H1 (cell line): ENCODE results near the gene CEP68. TPM values are rescaled to one million over a fixed set of nuclear protein-coding genes. Genes with fewer than 3 reads are reported as not detected.

Experiments used
- CTCF ChIA-PET: fragments of 300-600 bp; sonication (Branson Sonifier 250); formaldehyde crosslinking; loops from one replicate; lab custom pipeline; 2021; ENCODE audit not compliant: partially characterized antibody; lab: Charles Lee
- POLR2A ChIA-PET: fragments of 300-600 bp; sonication (Branson Sonifier 250); formaldehyde crosslinking; loops from one replicate; lab custom pipeline; 2021; ENCODE audit warnings: inconsistent platforms; ENCODE audit not compliant: partially characterized antibody; lab: Charles Lee
- DNase-seq, 2 experiments: peaks; one replicate each; pipeline versions ENCODE4 v3.0.0 to v3.0.0-alpha.2; 2010 to 2022; ENCODE audit warnings: low spot score in 2 of 2, low read depth in 1 of 2, mixed read lengths in 1 of 2
- FAIRE-seq: peaks from 2 replicates; lab custom pipeline; 2011; peaks lifted over from hg19 to GRCh38; lab: Jason Lieb, UNC
- H2AFZ ChIP-seq: 2 replicates; pipeline ENCODE4 v1.8.1; 2012; ENCODE audit warnings: low read length, inconsistent platforms
- H2AK5ac ChIP-seq: 2 replicates; pipeline ENCODE4 v1.6.1; 2013; ENCODE audit warnings: low read depth, low read length
- H2BK120ac ChIP-seq: replicated peaks from 2 replicates; pipeline ENCODE3; 2013; ENCODE audit warnings: low read depth, low read length, inconsistent platforms
- H2BK12ac ChIP-seq: 2 replicates; pipeline ENCODE4 v1.6.1; 2013; ENCODE audit warnings: low read depth, low read length
- H2BK15ac ChIP-seq: 2 replicates; pipeline ENCODE4 v1.6.1; 2013; ENCODE audit warnings: low read length
- H2BK20ac ChIP-seq: 2 replicates; pipeline ENCODE4 v1.6.1; 2013; ENCODE audit warnings: low read length
- H2BK5ac ChIP-seq: 2 replicates; pipeline ENCODE4 v1.6.1; 2013; ENCODE audit warnings: low read depth, low read length
- H3K14ac ChIP-seq: 2 replicates; pipeline ENCODE4 v1.6.1; 2013; ENCODE audit warnings: inconsistent platforms; ENCODE audit not compliant: insufficient read length
- H3K18ac ChIP-seq: 2 replicates; pipeline ENCODE4 v1.6.1; 2013; ENCODE audit warnings: low read length; ENCODE audit errors: extremely low read depth
- H3K23ac ChIP-seq: 2 replicates; pipeline ENCODE4 v1.6.1; 2013; ENCODE audit warnings: inconsistent platforms; ENCODE audit not compliant: insufficient read length
- H3K23me2 ChIP-seq: 2 replicates; pipeline ENCODE4 v1.6.1; 2013; ENCODE audit warnings: low read depth, low read length
- H3K27ac ChIP-seq: 2 replicates; pipeline ENCODE4 v1.6.1; 2011; ENCODE audit warnings: low read depth, low read length, inconsistent platforms
- H3K27me3 ChIP-seq, 4 experiments: replicated peaks in 1 of 4; 1 replicate in 1 of 4; 2 replicates in 3 of 4; pipeline versions ENCODE4 v1.6.1 to v1.8.1; 2011 to 2013; ENCODE audit warnings: low read length in 3 of 4, mild to moderate bottlenecking in 3 of 4, inconsistent platforms in 2 of 4, mixed read lengths in 2 of 4, moderate library complexity in 1 of 4; ENCODE audit not compliant: control insufficient read depth in 3 of 4, insufficient read depth in 3 of 4; ENCODE audit errors: extremely low read depth in 1 of 4
- H3K36me3 ChIP-seq, 4 experiments: 2 replicates each; pipeline versions ENCODE4 v1.6.1 to v1.8.1; 2011 to 2013; ENCODE audit warnings: mild to moderate bottlenecking in 4 of 4, low read length in 3 of 4, moderate library complexity in 2 of 4, control low read depth in 1 of 4, inconsistent platforms in 1 of 4; ENCODE audit not compliant: insufficient read depth in 4 of 4, control insufficient read depth in 2 of 4
- H3K4ac ChIP-seq: replicated peaks from 2 replicates; pipeline ENCODE3; 2013; ENCODE audit warnings: low read length, low read depth, mixed read lengths, inconsistent platforms; ENCODE audit not compliant: insufficient read length
- H3K4me1 ChIP-seq, 4 experiments: replicated peaks in 1 of 4; 1 replicate in 1 of 4; 2 replicates in 3 of 4; pipeline versions ENCODE4 v1.6.1 to v1.8.1; 2011 to 2013; ENCODE audit warnings: low read length in 3 of 4, inconsistent platforms in 2 of 4, mixed read lengths in 1 of 4; ENCODE audit not compliant: insufficient read depth in 4 of 4, control insufficient read depth in 3 of 4
- H3K4me2 ChIP-seq, 2 experiments: 2 replicates each; pipeline versions ENCODE4 v1.6.1 to v1.8.1; 2011 to 2013; ENCODE audit warnings: low read depth in 2 of 2, low read length in 2 of 2, control low read depth in 1 of 2, inconsistent platforms in 1 of 2, mild to moderate bottlenecking in 1 of 2; ENCODE audit not compliant: insufficient read depth in 1 of 2
- H3K4me3 ChIP-seq, 4 experiments: fragments of 200-600, 300-600 bp in 1 of 4; sonication (generic), shearing (Covaris generic), sonication (Bioruptor Twin) in 1 of 4; 2 replicates each; pipeline versions ENCODE4 v1.5.1 to v1.8.1; 2011 to 2016; ENCODE audit warnings: low read length in 4 of 4, low read depth in 3 of 4, control low read depth in 2 of 4, inconsistent platforms in 2 of 4, mild to moderate bottlenecking in 2 of 4, mixed read lengths in 1 of 4, moderate library complexity in 1 of 4; ENCODE audit not compliant: insufficient read depth in 2 of 4; ENCODE audit errors: extremely low read depth in 1 of 4
- H3K56ac ChIP-seq: replicated peaks from 2 replicates; pipeline ENCODE3; 2013; ENCODE audit warnings: low read depth, mild to moderate bottlenecking, mixed read lengths, low read length, inconsistent platforms; ENCODE audit not compliant: insufficient read length
- H3K79me1 ChIP-seq: 2 replicates; pipeline ENCODE4 v1.6.1; 2013; ENCODE audit warnings: low read depth, low read length, control low read depth
- H3K79me2 ChIP-seq, 2 experiments: 2 replicates each; pipeline versions ENCODE4 v1.6.1 to v1.8.1; 2012 to 2013; ENCODE audit warnings: low read length in 2 of 2, mild to moderate bottlenecking in 2 of 2, inconsistent platforms in 1 of 2; ENCODE audit not compliant: insufficient read depth in 2 of 2, control insufficient read depth in 1 of 2
- H3K9ac ChIP-seq, 4 experiments: replicated peaks in 1 of 4; 1 replicate in 1 of 4; 2 replicates in 3 of 4; pipeline versions ENCODE4 v1.6.1 to v1.8.1; 2011 to 2013; ENCODE audit warnings: low read depth in 3 of 4, low read length in 3 of 4, control low read depth in 2 of 4, mild to moderate bottlenecking in 2 of 4, moderate library complexity in 2 of 4, inconsistent platforms in 1 of 4; ENCODE audit errors: extremely low read depth in 1 of 4
- H3K9me3 ChIP-seq, 2 experiments: 2 replicates each; pipeline versions ENCODE4 v1.6.1 to v1.8.1; 2012 to 2013; ENCODE audit warnings: mild to moderate bottlenecking in 2 of 2, moderate library complexity in 2 of 2, control low read depth in 1 of 2, inconsistent platforms in 1 of 2, low read depth in 1 of 2, low read length in 1 of 2, mixed read lengths in 1 of 2; ENCODE audit not compliant: insufficient read depth in 2 of 2
- H4K20me1 ChIP-seq, 2 experiments: replicated peaks in 1 of 2; 2 replicates each; pipeline versions ENCODE3 to v1.8.1; 2011 to 2013; ENCODE audit warnings: inconsistent platforms in 2 of 2, low read length in 2 of 2, mild to moderate bottlenecking in 1 of 2; ENCODE audit not compliant: insufficient read depth in 2 of 2, control insufficient read depth in 1 of 2
- H4K5ac ChIP-seq: 2 replicates; pipeline ENCODE4 v1.6.1; 2013; ENCODE audit warnings: low read length, low read depth, mixed read lengths, inconsistent platforms; ENCODE audit not compliant: insufficient read length
- H4K8ac ChIP-seq: 2 replicates; pipeline ENCODE4 v1.8.0; 2013; ENCODE audit warnings: mild to moderate bottlenecking, moderate library complexity, low read length, inconsistent platforms; ENCODE audit not compliant: insufficient read depth; ENCODE audit errors: extremely low read depth
- H4K91ac ChIP-seq: replicated peaks from 2 replicates; pipeline ENCODE3; 2013; ENCODE audit warnings: low read length, mixed read lengths, inconsistent platforms; ENCODE audit not compliant: insufficient read length
- ATF2 ChIP-seq: IDR thresholded peaks from 2 replicates; pipeline ENCODE4 v1.6.1; 2012; ENCODE audit warnings: low read length, inconsistent platforms
- BACH1 ChIP-seq: IDR thresholded peaks from 2 replicates; pipeline ENCODE4 v1.6.1; 2012; ENCODE audit warnings: low read length, improper control_type of control experiment
- CBX8 ChIP-seq: fragments of 300-800, 300-1000 bp; sonication (generic); IDR thresholded peaks from 2 replicates; pipeline ENCODE4 v1.7.1; 2016; ENCODE audit warnings: low read depth, low read length, borderline replicate concordance
- CEBPB ChIP-seq: IDR thresholded peaks from 2 replicates; pipeline ENCODE4 v1.6.1; 2012; ENCODE audit warnings: low read depth, low read length
- CHD2 ChIP-seq: IDR thresholded peaks from 2 replicates; pipeline ENCODE4 v1.6.1; 2012; ENCODE audit warnings: low read length, improper control_type of control experiment
- CTBP2 ChIP-seq: IDR thresholded peaks from 2 replicates; pipeline ENCODE4 v1.7.0; 2011; ENCODE audit warnings: borderline replicate concordance, mild to moderate bottlenecking, moderate library complexity, mixed read lengths, low read length; ENCODE audit not compliant: insufficient read depth, insufficient read length
- EGR1 ChIP-seq: IDR thresholded peaks from 2 replicates; pipeline ENCODE4 v1.6.1; 2011; ENCODE audit warnings: low read depth, low read length, borderline replicate concordance
- FOSL1 ChIP-seq: IDR thresholded peaks from 2 replicates; pipeline ENCODE4 v1.6.1; 2011; ENCODE audit warnings: mild to moderate bottlenecking, low read depth, low read length, moderate library complexity; ENCODE audit not compliant: insufficient read depth
- KDM4A ChIP-seq: IDR thresholded peaks from one replicate; pipeline ENCODE4 v1.7.1; 2012; ENCODE audit warnings: low read depth, mild to moderate bottlenecking, moderate library complexity, low read length, inconsistent platforms; ENCODE audit not compliant: severe bottlenecking
- POU5F1 ChIP-seq: IDR thresholded peaks from 2 replicates; pipeline ENCODE4 v1.6.1; 2011; ENCODE audit warnings: low read depth, mild to moderate bottlenecking, low read length, moderate library complexity
- SP1 ChIP-seq: IDR thresholded peaks from 2 replicates; pipeline ENCODE4 v1.6.1; 2011; ENCODE audit warnings: low read depth, low read length
- SP4 ChIP-seq: IDR thresholded peaks from 2 replicates; pipeline ENCODE4 v1.6.1; 2012; ENCODE audit warnings: low read length, inconsistent platforms
- SUZ12 ChIP-seq: fragments of 200-600 bp; sonication (generic); IDR thresholded peaks from 2 replicates; pipeline ENCODE4 v1.6.1; 2012; ENCODE audit warnings: mild to moderate bottlenecking, inconsistent platforms, low read length, moderate library complexity, mixed read lengths
- TBP ChIP-seq: IDR thresholded peaks from 2 replicates; pipeline ENCODE4 v1.6.1; 2011; ENCODE audit warnings: low read depth, low read length, improper control_type of control experiment
- WGBS, 2 experiments: shearing (Covaris generic) in 1 of 2; methylation state at CpG; one replicate each; pipeline versions ENCODE4 v1.1.6 to v1.1.7; 2013 to 2015; ENCODE audit warnings: low lambda C conversion rate in 2 of 2, mixed read lengths in 2 of 2, inconsistent platforms in 1 of 2, low coverage in 1 of 2, missing lambda C conversion rate in 1 of 2; ENCODE audit not compliant: insufficient replicate concordance in 2 of 2, insufficient coverage in 1 of 2, insufficient read length in 1 of 2; ENCODE audit errors: extremely low coverage in 1 of 2, missing lambda C conversion rate in 1 of 2; 5-methylcytosine and 5-hydroxymethylcytosine counted together
- polyA plus RNA-seq, 7 experiments: library from polyadenylated mRNA; depleted of rRNA in 3 of 7; stranded (reverse) in 5 of 7; unstranded in 2 of 7; fragments of >200 nt in 5 of 7; fragments of 200-250 nt in 2 of 7; gene quantifications; 1 replicate in 5 of 7; 2 replicates in 1 of 7; 4 replicates in 1 of 7; pipeline versions ENCODE4 v1.2.1 to v1.2.3, GENCODE V29; 2011 to 2013; ENCODE audit warnings: missing spikeins in 2 of 7, mixed read lengths in 2 of 7
- total RNA-seq: library from RNA; stranded (reverse); fragmentation: NEBNext Ultra II Directional; extraction: Animal tissue kit (Norgen Biotek cat#: 25700); gene quantifications from 2 replicates; pipeline ENCODE4 v1.2.1, GENCODE V29; 2021

CEP68 gene
- total and polyA plus RNA-seq, 2 of the 8 experiments (the other 6 are each of a cell fraction or from before 2014, with no cell fraction given), result 23.2 to 24.7 TPM

- Histone ChIP-seq H4K20me1 (peaks cover 0 to 2% of the 10 kb centered on the region in 2 experiments), H3K18ac (no peak overlapping the region), H2BK5ac (no peak overlapping the region), H2BK15ac (no peak overlapping the region), H3K36me3 (no peaks in the 10 kb centered on the region), H2AFZ (no peak overlapping the region), H3K4me2 (no peak overlapping the region), H3K4me1 (peaks cover under 1 to 8% (median 5%) of the 10 kb centered on the region in 4 experiments; a peak in 4 of 7 replicates), H3K79me1 (no peaks in the 10 kb centered on the region), H2AK5ac (no peak overlapping the region), H3K14ac (no peak overlapping the region), H3K79me2 (no peaks in the 10 kb centered on the region), H3K23me2 (no peaks in the 10 kb centered on the region), H4K5ac (no peak overlapping the region), H3K4me3 (no peak overlapping the region), H3K27me3 (no peaks in the 10 kb centered on the region), H3K4ac (no peak overlapping the region), H2BK20ac (no peak overlapping the region), H2BK12ac (no peak overlapping the region), H2BK120ac (no peak overlapping the region), H3K27ac (no peak overlapping the region), H4K8ac (no peak overlapping the region), H3K9ac (no peak overlapping the region), H3K23ac (no peak overlapping the region), H3K56ac (no peak overlapping the region), H4K91ac (no peak overlapping the region), H3K9me3 (no peaks in the 10 kb centered on the region)
- POLR2A ChIA-PET, result interaction anchor here (1.1 kb wide), 1 partner anchor 9 kb away, joined by 3 read pairs; no protein-coding TSS in a partner anchor
- WGBS, 2 experiments, result 90% methylated on average over 8 of the region's 8 CpGs; no CpG with 5 or more reads in 1 of the 2 experiments
- FAIRE-seq, result no peak
- DNase-seq, result no peak
- CTCF ChIA-PET, result interaction anchor here (1.1 to 1.6 kb wide), 6 partner anchors 8 to 103 kb away, joined by 3 to 5 read pairs (median 4); no protein-coding TSS in a partner anchor
- no peak for TF ChIP-seq KDM4A
- TF ChIP-seq EGR1, result no peak
- TF ChIP-seq SP4, result no peak
- no peak for TF ChIP-seq BACH1
- TF ChIP-seq CEBPB, result no peak
- TF ChIP-seq SUZ12, result no peak
- no peak for TF ChIP-seq CHD2
- TF ChIP-seq CTBP2, result no peak
- no peak for TF ChIP-seq ATF2
- no peak for TF ChIP-seq TBP
- TF ChIP-seq SP1, result no peak
- TF ChIP-seq POU5F1, result no peak
- no peak for TF ChIP-seq FOSL1
- no peak for TF ChIP-seq CBX8
These were observed 30.1 kb upstream of the CEP68 start for GRCh38 chr2:65026154-65026553.
